OCI-LY3 (cell line): ENCODE results near the gene HSD17B2.

Source experiments
- CTCF ChIP-seq: fragments of 200-600, 300-600 bp; sonication (generic); IDR thresholded peaks from 2 replicates; pipeline ENCODE4 v1.5.1; 2014; ENCODE audit warnings: antibody characterized with exemption, low read length, low read depth
- EZH2phosphoT487 ChIP-seq: fragments of 200-600 bp; shearing (Covaris generic); IDR thresholded peaks from 2 replicates; pipeline ENCODE4 v1.6.1; 2018; ENCODE audit warnings: antibody characterized with exemption, mixed run types, low read depth

- no peak for TF ChIP-seq CTCF
- TF ChIP-seq EZH2phosphoT487: no peak
These were observed 2.6 kb downstream of the HSD17B2 start for GRCh38 chr16:82037666-82038065.
